SU-DHL-6 (cell line): ENCODE data around the gene CCDC60.

ENCODE experiments used
- H2AFZ ChIP-seq: fragments of 200-600 bp; sonication (generic); 2 replicates; pipeline ENCODE4 v1.6.1; 2014; ENCODE audit warnings: low read depth, mild to moderate bottlenecking, moderate library complexity, mixed read lengths, antibody characterized with exemption, low read length; ENCODE audit not compliant: severe bottlenecking
- H3F3A ChIP-seq: fragments of 200-600 bp; shearing (Covaris generic); 2 replicates; pipeline ENCODE4 v1.6.0; 2016; ENCODE audit warnings: antibody characterized with exemption, mild to moderate bottlenecking; ENCODE audit not compliant: insufficient read depth
- H3K27ac ChIP-seq: fragments of 200-600 bp; sonication (generic); 2 replicates; pipeline ENCODE4 v1.5.1; 2016; ENCODE audit warnings: low read depth, mild to moderate bottlenecking, low read length, moderate library complexity, mixed read lengths
- H3K27me3 ChIP-seq: fragments of 200-600 bp; sonication (generic), shearing (Covaris generic); 2 replicates; pipeline ENCODE4 v1.6.0; 2014; ENCODE audit warnings: mild to moderate bottlenecking, low read length
- H3K36me3 ChIP-seq: fragments of 200-600 bp; sonication (generic); 2 replicates; pipeline ENCODE4 v1.6.1; 2014; ENCODE audit warnings: mild to moderate bottlenecking, low read length, mixed read lengths
- H3K4me2 ChIP-seq: fragments of 300-600, 200-600 bp; shearing (Covaris generic), sonication (generic); 2 replicates; pipeline ENCODE4 v1.6.0; 2014; ENCODE audit warnings: low read length, low read depth, mild to moderate bottlenecking; ENCODE audit not compliant: poor library complexity, severe bottlenecking
- H3K4me3 ChIP-seq: fragments of 200-600 bp; sonication (generic); 2 replicates; pipeline ENCODE4 v1.5.1; 2014; ENCODE audit warnings: antibody characterized with exemption, low read length, mild to moderate bottlenecking, mixed read lengths; ENCODE audit not compliant: insufficient read depth, poor library complexity, severe bottlenecking
- H3K79me2 ChIP-seq: fragments of 200-600 bp; sonication (generic); 2 replicates; pipeline ENCODE4 v1.6.1; 2014; ENCODE audit warnings: mild to moderate bottlenecking, low read length, moderate library complexity; ENCODE audit not compliant: insufficient read depth
- H3K9ac ChIP-seq: fragments of 200-600 bp; sonication (generic); 2 replicates; pipeline ENCODE4 v1.7.0; 2014; ENCODE audit warnings: mild to moderate bottlenecking, low read length
- H3K9me2 ChIP-seq: fragments of 200-600 bp; sonication (generic); replicated peaks from 2 replicates; pipeline ENCODE4 v1.6.1; 2014; ENCODE audit warnings: low read length; ENCODE audit not compliant: insufficient read depth
- H3K9me3 ChIP-seq: fragments of 200-600 bp; sonication (generic); 2 replicates; pipeline ENCODE4 v1.6.1; 2014; ENCODE audit warnings: low read length, mixed read lengths; ENCODE audit not compliant: insufficient read depth
- H4K20me1 ChIP-seq: fragments of 200-600 bp; sonication (generic); 2 replicates; pipeline ENCODE4 v1.6.1; 2014; ENCODE audit warnings: low read depth, mild to moderate bottlenecking, antibody characterized with exemption, low read length, moderate library complexity, mixed read lengths
- EZH2phosphoT487 ChIP-seq: fragments of 200-600 bp; sonication (generic), shearing (Covaris generic); conservative IDR thresholded peaks from 2 replicates; pipeline ENCODE4 v1.6.1; 2018; ENCODE audit warnings: mild to moderate bottlenecking, antibody characterized with exemption, low read length, moderate library complexity, mixed read lengths
- TF ChIP-seq, protein P1 (sequence below): fragments of 200-600 bp; sonication (generic); IDR thresholded peaks from one replicate; pipeline ENCODE4 v1.5.1; 2017; ENCODE audit warnings: antibody characterized with exemption, mild to moderate bottlenecking, low read length, moderate library complexity; ENCODE audit not compliant: insufficient read depth, poor library complexity, severe bottlenecking

The CCDC60 gene, protein sequence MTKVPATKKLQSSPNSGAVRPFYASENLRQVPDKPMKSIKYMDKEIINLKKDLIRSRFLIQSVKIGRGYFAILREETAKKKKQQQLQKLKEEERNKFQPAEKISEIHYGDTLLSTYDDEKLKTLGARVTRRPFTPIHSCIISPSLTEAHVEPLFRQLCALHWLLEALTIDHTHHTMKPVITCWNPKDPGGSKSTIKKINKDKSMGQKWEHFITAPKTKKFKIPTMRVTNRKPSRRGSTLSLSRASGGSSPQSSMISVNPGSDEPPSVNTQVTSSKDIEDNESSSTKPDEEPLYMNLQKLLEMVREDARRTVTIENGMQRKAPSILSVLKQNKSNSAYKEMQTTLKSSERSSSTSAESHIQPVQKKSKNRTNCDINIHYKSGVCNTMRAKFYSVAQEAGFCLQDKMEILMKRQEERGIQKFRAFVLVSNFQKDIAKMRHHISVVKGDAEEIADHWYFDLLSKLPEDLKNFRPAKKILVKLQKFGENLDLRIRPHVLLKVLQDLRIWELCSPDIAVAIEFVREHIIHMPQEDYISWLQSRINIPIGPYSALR

DNA sequence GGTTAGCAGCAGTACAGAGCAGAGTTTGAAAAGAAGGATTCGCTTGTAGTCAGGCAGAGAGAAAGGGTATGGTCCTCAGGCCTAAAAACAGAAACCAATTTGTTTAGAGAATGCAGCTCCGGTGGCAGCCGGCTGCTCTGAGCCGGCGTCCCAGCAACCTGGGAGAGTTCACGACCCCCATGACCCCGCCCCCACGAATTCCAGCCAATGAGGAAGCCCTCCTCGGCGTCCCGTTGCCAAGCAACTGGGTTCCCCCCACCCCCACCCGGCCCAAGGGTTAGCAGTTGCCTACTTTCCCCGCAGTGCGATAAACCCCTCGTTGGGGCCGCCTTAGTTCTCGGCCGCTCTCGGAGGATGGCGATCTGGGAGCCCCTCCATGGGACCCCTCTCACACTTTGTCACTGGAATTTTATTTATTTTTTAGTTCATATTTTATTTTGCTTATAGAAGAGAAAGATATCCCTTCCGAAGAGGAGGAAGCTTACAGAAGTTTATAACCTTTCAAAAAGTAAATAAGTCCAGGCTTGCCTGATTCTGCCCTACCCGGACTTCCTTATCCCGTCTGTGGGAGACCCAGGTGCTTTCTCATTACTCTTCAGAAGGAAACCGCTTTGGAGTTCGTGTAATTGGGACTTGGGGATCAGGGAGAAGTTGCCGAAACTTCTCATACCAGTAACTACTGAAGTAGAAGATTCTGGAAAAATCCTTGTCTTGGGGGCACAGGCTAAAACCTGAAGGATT is at the start of gene CCDC60:
Gene CCDC60 (plus strand): TSS at position 300 of the 741 bp plus-strand sequence. CDS start 448 bp downstream, outside the sequence.
- TF ChIP-seq, protein P1, sequence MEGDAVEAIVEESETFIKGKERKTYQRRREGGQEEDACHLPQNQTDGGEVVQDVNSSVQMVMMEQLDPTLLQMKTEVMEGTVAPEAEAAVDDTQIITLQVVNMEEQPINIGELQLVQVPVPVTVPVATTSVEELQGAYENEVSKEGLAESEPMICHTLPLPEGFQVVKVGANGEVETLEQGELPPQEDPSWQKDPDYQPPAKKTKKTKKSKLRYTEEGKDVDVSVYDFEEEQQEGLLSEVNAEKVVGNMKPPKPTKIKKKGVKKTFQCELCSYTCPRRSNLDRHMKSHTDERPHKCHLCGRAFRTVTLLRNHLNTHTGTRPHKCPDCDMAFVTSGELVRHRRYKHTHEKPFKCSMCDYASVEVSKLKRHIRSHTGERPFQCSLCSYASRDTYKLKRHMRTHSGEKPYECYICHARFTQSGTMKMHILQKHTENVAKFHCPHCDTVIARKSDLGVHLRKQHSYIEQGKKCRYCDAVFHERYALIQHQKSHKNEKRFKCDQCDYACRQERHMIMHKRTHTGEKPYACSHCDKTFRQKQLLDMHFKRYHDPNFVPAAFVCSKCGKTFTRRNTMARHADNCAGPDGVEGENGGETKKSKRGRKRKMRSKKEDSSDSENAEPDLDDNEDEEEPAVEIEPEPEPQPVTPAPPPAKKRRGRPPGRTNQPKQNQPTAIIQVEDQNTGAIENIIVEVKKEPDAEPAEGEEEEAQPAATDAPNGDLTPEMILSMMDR = no peak
- no peak for TF ChIP-seq EZH2phosphoT487
- H3K4me3 ChIP-seq = no peak within 1 kb of the TSS
- no peaks in the 10 kb centered on the region for H3K36me3 ChIP-seq
- no peaks in the 10 kb centered on the region for H3K9me2 ChIP-seq
- H2AFZ ChIP-seq = no peak within 1 kb of the TSS
- no peaks in the 10 kb centered on the region for H4K20me1 ChIP-seq
- H3F3A ChIP-seq = no peaks in the 10 kb centered on the region
- no peaks in the 10 kb centered on the region for H3K79me2 ChIP-seq
- H3K27me3 ChIP-seq = no peaks in the 10 kb centered on the region
- H3K4me2 ChIP-seq = no peak within 1 kb of the TSS
- no peak within 1 kb of the TSS for H3K27ac ChIP-seq
- no peak within 1 kb of the TSS for H3K9ac ChIP-seq
- no peaks in the 10 kb centered on the region for H3K9me3 ChIP-seq

DNA sequence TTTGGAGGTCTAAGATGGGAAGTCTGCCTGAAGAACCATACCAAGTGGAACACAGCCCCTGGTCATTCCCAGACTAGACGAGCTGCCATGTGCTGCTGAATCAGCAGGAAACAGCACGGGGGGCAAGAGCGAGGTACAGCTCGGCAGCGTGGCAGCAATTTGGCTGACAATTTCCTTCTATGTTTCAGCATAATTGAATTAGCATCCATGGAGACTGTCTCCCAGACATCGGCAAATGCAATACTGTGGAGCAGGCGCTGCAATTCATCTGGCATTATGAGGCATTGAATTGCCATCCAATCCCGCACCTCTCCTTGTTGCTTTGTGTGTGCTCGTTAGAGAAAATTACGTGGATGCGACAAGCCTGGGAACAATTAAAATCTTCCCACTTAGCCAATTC is 46.0 kb upstream of the CCDC60 start:
- H3K27me3 ChIP-seq = no peaks in the 10 kb centered on the region
- no peak overlapping the region for H3K9ac ChIP-seq
- no peaks in the 10 kb centered on the region for H3K9me2 ChIP-seq
- no peaks in the 10 kb centered on the region for H3F3A ChIP-seq
- no peaks in the 10 kb centered on the region for H3K79me2 ChIP-seq
- H2AFZ ChIP-seq = no peak overlapping the region
- no peak overlapping the region for H3K4me2 ChIP-seq
- no peaks in the 10 kb centered on the region for H4K20me1 ChIP-seq
- no peaks in the 10 kb centered on the region for H3K36me3 ChIP-seq
- no peak overlapping the region for H3K27ac ChIP-seq
- no peaks in the 10 kb centered on the region for H3K9me3 ChIP-seq
- no peak overlapping the region for H3K4me3 ChIP-seq
- no peak for TF ChIP-seq EZH2phosphoT487
- TF ChIP-seq, protein P1 = no peak

DNA sequence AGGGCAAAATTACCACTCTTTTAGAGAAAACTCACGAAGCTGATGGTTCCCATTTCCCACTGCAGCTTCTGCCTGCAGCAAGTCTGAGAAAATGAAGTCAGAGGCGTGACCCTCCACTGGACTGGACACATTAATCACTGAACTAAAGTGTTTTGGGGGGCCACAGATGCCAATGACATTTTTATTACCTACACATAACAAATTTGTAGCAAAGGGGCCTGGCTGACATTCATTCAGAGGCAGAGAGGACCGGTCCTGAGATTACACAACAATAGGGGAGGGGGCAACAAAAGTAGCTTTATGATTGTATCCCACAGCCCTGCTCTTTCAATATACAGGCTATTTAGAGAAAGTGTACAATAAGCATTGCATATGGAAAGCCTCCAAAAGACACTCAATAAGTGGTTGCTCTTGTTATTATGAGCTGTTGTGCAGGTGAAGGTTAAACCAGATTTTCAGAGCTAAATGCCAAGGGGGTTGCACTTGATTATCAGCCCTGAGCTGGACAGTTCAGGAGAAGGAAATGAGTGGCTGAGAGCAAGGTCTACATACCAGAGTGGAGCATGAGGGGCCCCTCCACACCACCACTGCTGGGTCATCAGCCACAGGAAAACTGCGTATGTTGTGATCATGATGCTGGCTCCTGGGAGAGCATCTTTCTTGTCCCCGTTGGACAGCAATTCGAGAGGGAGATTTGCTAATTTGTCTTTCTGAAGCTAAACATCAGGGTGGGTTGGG is 41.5 kb upstream of the CCDC60 start:
- no peak overlapping the region for H2AFZ ChIP-seq
- no peaks in the 10 kb centered on the region for H3F3A ChIP-seq
- H3K27me3 ChIP-seq = no peaks in the 10 kb centered on the region
- H3K79me2 ChIP-seq = no peaks in the 10 kb centered on the region
- H3K9ac ChIP-seq = no peak overlapping the region
- TF ChIP-seq EZH2phosphoT487 = no peak
- TF ChIP-seq, protein P1 = no peak
- no peak overlapping the region for H3K27ac ChIP-seq
- H3K36me3 ChIP-seq = no peaks in the 10 kb centered on the region
- no peaks in the 10 kb centered on the region for H4K20me1 ChIP-seq
- H3K4me2 ChIP-seq = no peak overlapping the region
- H3K9me2 ChIP-seq = no peaks in the 10 kb centered on the region
- no peak overlapping the region for H3K4me3 ChIP-seq
- no peaks in the 10 kb centered on the region for H3K9me3 ChIP-seq
